ENCODE results near the gene PRPF8.

PRPF8 gene

GRCh38 chr17:1625581-1625980 lies 59.1 kb downstream of the PRPF8 start:
- DNase-seq (ENCODE audit: insufficient read length, low spot score) (no peak), FAIRE-seq (no peak)
- TF ChIP-seq POLR2A (IDR thresholded peaks at IDR 0.05; ENCODE audit: low read depth, low read length), result no peak

DNA sequence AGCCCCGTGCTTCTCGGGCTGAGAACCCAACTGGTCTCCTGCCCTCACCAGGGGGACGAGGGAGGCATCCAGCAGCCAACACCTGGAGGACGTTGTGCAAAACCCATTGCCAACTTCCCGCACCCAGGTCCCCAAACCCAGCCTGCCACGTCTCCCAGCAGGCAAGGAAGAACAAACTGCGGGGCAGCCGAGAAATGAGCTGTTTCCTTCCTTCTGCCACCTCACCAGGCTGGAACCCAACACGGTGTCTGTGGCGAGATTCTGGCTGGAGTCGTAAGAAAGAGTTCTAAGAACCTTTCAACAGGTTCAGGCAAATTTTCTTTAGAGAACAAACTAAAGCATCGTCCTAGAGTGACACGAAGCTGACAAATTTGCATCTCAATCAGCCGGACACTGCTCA lies 59.6 kb downstream of the PRPF8 start:
- FAIRE-seq (no peak), DNase-seq (ENCODE audit: insufficient read length, low spot score) (no peak)
- TF ChIP-seq POLR2A (IDR thresholded peaks at IDR 0.05; ENCODE audit: low read depth, low read length), result no peak

GRCh38 chr17:1624650-1625049 lies 60.0 kb downstream of the PRPF8 start:
- no peak for TF ChIP-seq POLR2A (IDR thresholded peaks at IDR 0.05; ENCODE audit: low read depth, low read length)
- FAIRE-seq (no peak), DNase-seq (ENCODE audit: insufficient read length, low spot score) (no peak)

- FAIRE-seq (no peak), DNase-seq (ENCODE audit: insufficient read length, low spot score) (no peak)
- TF ChIP-seq POLR2A (IDR thresholded peaks at IDR 0.05; ENCODE audit: low read depth, low read length), result no peak
Measured at GRCh38 chr17:1623057-1623630, 61.5 kb downstream of the PRPF8 start.

- no peak for FAIRE-seq
- DNase-seq (ENCODE audit: insufficient read length, low spot score), result no peak
- TF ChIP-seq POLR2A (IDR thresholded peaks at IDR 0.05; ENCODE audit: low read depth, low read length), result no peak
Measured at GRCh38 chr17:1621273-1621954, 63.3 kb downstream of the PRPF8 start.

DNA sequence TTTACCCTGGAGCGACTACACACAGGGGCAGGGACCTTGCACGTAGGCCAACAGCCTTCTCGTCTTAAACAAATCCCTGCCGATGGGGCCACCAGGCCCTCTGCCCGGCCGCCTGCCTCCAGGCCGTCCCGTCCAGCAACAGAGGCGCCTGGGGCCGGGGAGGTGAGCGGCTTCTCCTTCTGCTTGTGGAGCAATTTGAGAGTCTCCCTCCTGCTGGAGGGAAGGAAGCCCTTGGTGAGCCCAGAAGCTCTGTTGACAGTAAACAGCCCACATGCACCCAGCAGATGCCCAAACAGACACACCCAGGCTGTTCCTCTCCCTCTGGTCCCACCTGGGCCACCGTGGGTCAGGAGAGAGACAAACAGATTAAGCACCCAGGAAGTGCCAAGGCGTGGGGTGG lies 64.2 kb downstream of the PRPF8 start:
- no peak for FAIRE-seq
- DNase-seq (ENCODE audit: insufficient read length, low spot score), result no peak
- TF ChIP-seq POLR2A (IDR thresholded peaks at IDR 0.05; ENCODE audit: low read depth, low read length), result no peak

GRCh38 chr17:1617620-1618174 lies 67.0 kb downstream of the PRPF8 start:
- peak; percentile 93 for DNase-seq (ENCODE audit: insufficient read length, low spot score)
- peak; percentile 75 for FAIRE-seq
- no peak for TF ChIP-seq POLR2A (IDR thresholded peaks at IDR 0.05; ENCODE audit: low read depth, low read length)

GRCh38 chr17:1616101-1616500 lies 68.6 kb downstream of the PRPF8 start:
- no peak for FAIRE-seq
- TF ChIP-seq POLR2A (IDR thresholded peaks at IDR 0.05; ENCODE audit: low read depth, low read length), result no peak
- DNase-seq (ENCODE audit: insufficient read length, low spot score), result no peak

DNA sequence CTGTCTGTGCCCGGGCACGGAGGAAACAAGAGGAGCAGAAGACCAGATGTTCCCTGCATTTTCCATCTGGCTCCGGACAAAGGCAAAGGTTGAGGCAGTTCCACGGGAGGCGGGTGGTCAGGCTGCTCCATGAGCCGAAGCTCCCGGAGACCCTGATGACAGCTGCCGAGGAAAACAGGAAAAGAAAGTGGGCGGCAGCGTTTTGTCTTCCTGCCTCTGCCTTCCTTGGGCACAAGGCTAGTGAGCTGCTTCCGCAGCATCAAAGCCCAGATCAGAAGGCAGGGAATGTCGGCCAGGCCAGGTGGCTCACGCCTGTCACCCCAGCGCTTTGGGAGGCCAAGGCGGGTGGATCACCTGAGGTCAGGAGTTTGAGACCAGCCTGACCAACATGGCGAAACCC lies 72.3 kb downstream of the PRPF8 start:
- no peak for FAIRE-seq
- no peak for TF ChIP-seq POLR2A (IDR thresholded peaks at IDR 0.05; ENCODE audit: low read depth, low read length)
- DNase-seq (ENCODE audit: insufficient read length, low spot score), result no peak

- DNase-seq (ENCODE audit: insufficient read length, low spot score), result no peak
- no peak for TF ChIP-seq POLR2A (IDR thresholded peaks at IDR 0.05; ENCODE audit: low read depth, low read length)
- FAIRE-seq, result no peak
Measured at GRCh38 chr17:1611715-1612114, 73.0 kb downstream of the PRPF8 start.

GRCh38 chr17:1608676-1609075 lies 76.0 kb downstream of the PRPF8 start:
- DNase-seq (ENCODE audit: insufficient read length, low spot score), result no peak
- TF ChIP-seq POLR2A (IDR thresholded peaks at IDR 0.05; ENCODE audit: low read depth, low read length), result no peak
- no peak for FAIRE-seq

- FAIRE-seq, result no peak
- no peak for TF ChIP-seq POLR2A (IDR thresholded peaks at IDR 0.05; ENCODE audit: low read depth, low read length)
- no peak for DNase-seq (ENCODE audit: insufficient read length, low spot score)
Measured at GRCh38 chr17:1607971-1608320, 76.7 kb downstream of the PRPF8 start.

GRCh38 chr17:1606352-1606985 lies 78.2 kb downstream of the PRPF8 start:
- FAIRE-seq (no peak), DNase-seq (ENCODE audit: insufficient read length, low spot score) (no peak)
- TF ChIP-seq POLR2A (IDR thresholded peaks at IDR 0.05; ENCODE audit: low read depth, low read length), result no peak

DNA sequence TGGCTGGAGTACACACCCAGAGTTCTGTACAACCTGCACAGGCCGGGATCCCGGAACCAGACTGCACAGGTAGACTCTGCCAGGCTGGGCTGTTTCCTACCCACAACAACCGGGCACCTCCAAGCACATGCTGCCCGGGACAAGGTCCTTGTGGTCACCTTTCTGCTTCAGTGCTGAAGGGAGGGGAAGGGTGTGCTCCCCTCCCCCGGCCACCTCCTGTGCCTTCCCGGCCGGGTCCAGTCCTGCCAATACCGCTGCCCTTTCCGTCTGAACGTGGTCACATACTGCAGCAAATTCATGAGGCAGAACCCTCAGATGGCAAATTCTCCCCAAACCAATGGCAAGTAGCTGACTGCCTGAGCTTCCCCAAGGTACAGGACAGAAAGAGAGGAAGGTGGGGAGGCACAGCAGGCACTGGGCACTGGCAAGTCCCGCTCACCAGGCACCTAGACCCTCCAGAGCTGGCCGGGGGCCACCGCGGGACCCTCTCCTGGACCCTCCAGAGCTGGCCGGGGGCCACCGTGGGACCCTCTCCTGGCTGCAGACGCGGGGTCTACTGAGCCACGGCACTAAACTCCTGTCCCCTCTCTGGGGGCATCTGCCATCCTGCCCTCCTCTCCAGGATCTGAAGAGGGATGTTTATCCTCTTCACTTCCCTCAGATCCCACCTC lies 78.9 kb downstream of the PRPF8 start:
- no peak for TF ChIP-seq POLR2A (IDR thresholded peaks at IDR 0.05; ENCODE audit: low read depth, low read length)
- no peak for FAIRE-seq
- no peak for DNase-seq (ENCODE audit: insufficient read length, low spot score)
